ENCODE results near the gene NTNG1. TPM values are rescaled to one million over a fixed set of nuclear protein-coding genes. Genes with fewer than 3 reads are reported as not detected.

Gene NTNG1
- total and polyA plus RNA-seq, 12 donors: 0.13 to 4.6 (median 2.8) TPM; not detected in 2

GRCh38 chr1:107512836-107513235, 372.0 kb downstream of the NTNG1 start:
- TF ChIP-seq CTCF (IDR thresholded peaks at IDR 0.05): no peak
- TF ChIP-seq POLR2A (IDR thresholded peaks at IDR 0.05): no peak
- H3K9me3 ChIP-seq (replicated peaks in 1 of 3): no peaks in the 10 kb centered on the region
- no peaks in the 10 kb centered on the region for H3K27me3 ChIP-seq
- DNase-seq: no peak
- H3K4me3 ChIP-seq: no peak overlapping the region
- no peaks in the 10 kb centered on the region for H3K36me3 ChIP-seq (replicated peaks in 1 of 2)
- WGBS, 4 donors: 48 to 57% (median 52%) methylated on average over 2 of the region's 2 CpGs
- H3K27ac ChIP-seq: no peak overlapping the region
- intact Hi-C loops (cut with DNase I): no loop called here
- no peaks in the 10 kb centered on the region for H3K4me1 ChIP-seq (replicated peaks in 1 of 2)

- H3K27me3 ChIP-seq: no peaks in the 10 kb centered on the region
- 62 to 81% (median 71%) methylated on average over 3 of the region's 3 CpGs for WGBS, 4 donors
- intact Hi-C loops (cut with DNase I): no loop called here
- H3K4me1 ChIP-seq (replicated peaks in 1 of 2): no peaks in the 10 kb centered on the region
- no peak for TF ChIP-seq POLR2A (IDR thresholded peaks at IDR 0.05)
- no peak for TF ChIP-seq CTCF (IDR thresholded peaks at IDR 0.05)
- no peaks in the 10 kb centered on the region for H3K36me3 ChIP-seq (replicated peaks in 1 of 2)
- H3K4me3 ChIP-seq: no peak overlapping the region
- H3K27ac ChIP-seq: no peak overlapping the region
- H3K9me3 ChIP-seq (replicated peaks in 1 of 3): no peaks in the 10 kb centered on the region
- no peak for DNase-seq
These were observed 374.0 kb downstream of the NTNG1 start for GRCh38 chr1:107514841-107515240.

- Histone ChIP-seq H3K27ac (no peak overlapping the region), H3K27me3 (no peaks in the 10 kb centered on the region), H3K36me3 (replicated peaks in 1 of 2) (no peaks in the 10 kb centered on the region), H3K4me1 (replicated peaks in 1 of 2) (no peaks in the 10 kb centered on the region), H3K9me3 (replicated peaks in 1 of 3) (no peaks in the 10 kb centered on the region), H3K4me3 (no peak overlapping the region)
- TF ChIP-seq POLR2A (IDR thresholded peaks at IDR 0.05) (no peak), CTCF (IDR thresholded peaks at IDR 0.05) (no peak)
- intact Hi-C loops (cut with DNase I): no loop called here
- DNase-seq: no peak
- 65 to 82% (median 80%) methylated on average over 2 to 3 of the region's 3 CpGs for WGBS, 4 donors
These were observed 374.9 kb downstream of the NTNG1 start for GRCh38 chr1:107515702-107516101.

- Histone ChIP-seq H3K4me3 (no peak overlapping the region), H3K27ac (no peak overlapping the region), H3K9me3 (replicated peaks in 1 of 3) (no peaks in the 10 kb centered on the region), H3K27me3 (no peaks in the 10 kb centered on the region), H3K4me1 (replicated peaks in 1 of 2) (no peaks in the 10 kb centered on the region), H3K36me3 (replicated peaks in 1 of 2) (no peaks in the 10 kb centered on the region)
- DNase-seq: no peak
- TF ChIP-seq CTCF (IDR thresholded peaks at IDR 0.05) (no peak), POLR2A (IDR thresholded peaks at IDR 0.05) (no peak)
- WGBS, 4 donors: 60 to 69% (median 64%) methylated on average over 4 of the region's 4 CpGs
- intact Hi-C loops (cut with DNase I): no loop called here
These were observed 382.2 kb downstream of the NTNG1 start for GRCh38 chr1:107523061-107523460.
